ACC112 (cell line): ENCODE data around the gene CEP72.

Source experiments
- H2AFZ ChIP-seq: fragments of 200-600 bp; sonication (generic); one replicate; pipeline ENCODE4 v1.6.0; 2017; ENCODE audit warnings: antibody characterized with exemption, low read length; ENCODE audit not compliant: unreplicated experiment
- H3K27ac ChIP-seq: fragments of 200-600 bp; sonication (generic); 2 replicates; pipeline ENCODE4 v1.5.1; 2014; ENCODE audit warnings: low read depth, mild to moderate bottlenecking, antibody characterized with exemption, low read length, moderate library complexity
- H3K27me3 ChIP-seq: fragments of 200-600 bp; sonication (generic); 2 replicates; pipeline ENCODE4 v1.6.1; 2014; ENCODE audit warnings: mild to moderate bottlenecking, antibody characterized with exemption, low read length, moderate library complexity, mixed read lengths; ENCODE audit not compliant: insufficient read depth
- H3K36me3 ChIP-seq: fragments of 200-600 bp; sonication (generic); 2 replicates; pipeline ENCODE4 v1.6.1; 2016; ENCODE audit warnings: mild to moderate bottlenecking, antibody characterized with exemption, low read length, moderate library complexity, mixed read lengths; ENCODE audit not compliant: insufficient read depth
- H3K4me1 ChIP-seq: fragments of 200-600 bp; sonication (generic); one replicate; pipeline ENCODE4 v1.6.1; 2016; ENCODE audit warnings: low read length, mixed read lengths; ENCODE audit not compliant: insufficient read depth, unreplicated experiment, control insufficient read depth
- H3K4me3 ChIP-seq: fragments of 200-600 bp; sonication (generic); 2 replicates; pipeline ENCODE4 v1.5.1; 2014; ENCODE audit warnings: mild to moderate bottlenecking, low read depth, low read length
- H3K79me2 ChIP-seq: fragments of 200-600 bp; sonication (generic); one replicate; pipeline ENCODE4 v1.6.0; 2016; ENCODE audit warnings: low read length; ENCODE audit not compliant: control insufficient read depth, unreplicated experiment, insufficient read depth

Gene CEP72

DNA sequence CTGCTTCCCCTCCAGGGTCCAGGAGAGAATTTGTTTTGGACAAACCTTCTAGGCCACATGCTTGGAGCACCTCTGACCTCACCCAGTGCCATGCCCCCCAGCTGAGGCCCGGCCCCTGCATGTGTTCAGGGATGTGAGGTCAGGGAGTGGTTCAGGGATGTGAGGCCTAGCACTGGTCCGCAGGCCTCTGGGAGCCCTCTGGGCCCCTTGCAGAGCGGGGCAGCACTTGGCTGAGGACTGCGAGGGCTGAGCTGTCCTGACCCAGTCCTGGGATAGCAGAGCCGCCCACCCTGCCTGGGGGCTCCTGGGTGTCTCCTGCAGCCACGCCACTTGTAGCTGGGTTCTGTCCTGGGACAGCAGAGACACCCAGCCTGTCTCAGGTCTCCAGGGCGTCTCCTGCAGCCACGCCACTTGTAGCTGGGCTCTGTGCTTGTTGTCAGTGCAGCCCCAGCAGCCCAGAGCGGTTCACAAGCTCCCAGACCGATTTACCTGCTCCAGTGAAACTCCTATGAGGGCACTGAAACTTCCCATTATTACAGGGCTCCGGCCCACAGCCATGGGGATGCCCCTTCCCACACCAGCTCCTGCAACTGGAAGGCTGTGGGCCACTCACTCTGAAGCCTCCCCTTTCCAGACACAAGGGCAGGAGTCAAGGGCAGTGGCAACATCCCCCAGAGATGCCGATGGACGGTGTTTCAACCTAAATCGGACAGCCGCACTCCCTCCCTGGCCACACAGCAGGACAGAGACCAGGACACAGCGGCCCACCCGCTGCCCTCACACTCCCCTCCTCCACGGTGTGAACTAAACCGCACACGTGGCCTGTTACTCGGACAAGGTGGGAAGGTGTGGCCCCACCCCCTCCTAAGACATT is 5.4 kb upstream of the CEP72 start:
- Histone ChIP-seq H3K4me3 (no peak overlapping the region), H2AFZ (no peak overlapping the region), H3K27me3 (peaks cover 28% of the 10 kb centered on the region), H3K79me2 (no peaks in the 10 kb centered on the region), H3K36me3 (no peaks in the 10 kb centered on the region), H3K4me1 (no peaks in the 10 kb centered on the region), H3K27ac (no peak overlapping the region)

DNA sequence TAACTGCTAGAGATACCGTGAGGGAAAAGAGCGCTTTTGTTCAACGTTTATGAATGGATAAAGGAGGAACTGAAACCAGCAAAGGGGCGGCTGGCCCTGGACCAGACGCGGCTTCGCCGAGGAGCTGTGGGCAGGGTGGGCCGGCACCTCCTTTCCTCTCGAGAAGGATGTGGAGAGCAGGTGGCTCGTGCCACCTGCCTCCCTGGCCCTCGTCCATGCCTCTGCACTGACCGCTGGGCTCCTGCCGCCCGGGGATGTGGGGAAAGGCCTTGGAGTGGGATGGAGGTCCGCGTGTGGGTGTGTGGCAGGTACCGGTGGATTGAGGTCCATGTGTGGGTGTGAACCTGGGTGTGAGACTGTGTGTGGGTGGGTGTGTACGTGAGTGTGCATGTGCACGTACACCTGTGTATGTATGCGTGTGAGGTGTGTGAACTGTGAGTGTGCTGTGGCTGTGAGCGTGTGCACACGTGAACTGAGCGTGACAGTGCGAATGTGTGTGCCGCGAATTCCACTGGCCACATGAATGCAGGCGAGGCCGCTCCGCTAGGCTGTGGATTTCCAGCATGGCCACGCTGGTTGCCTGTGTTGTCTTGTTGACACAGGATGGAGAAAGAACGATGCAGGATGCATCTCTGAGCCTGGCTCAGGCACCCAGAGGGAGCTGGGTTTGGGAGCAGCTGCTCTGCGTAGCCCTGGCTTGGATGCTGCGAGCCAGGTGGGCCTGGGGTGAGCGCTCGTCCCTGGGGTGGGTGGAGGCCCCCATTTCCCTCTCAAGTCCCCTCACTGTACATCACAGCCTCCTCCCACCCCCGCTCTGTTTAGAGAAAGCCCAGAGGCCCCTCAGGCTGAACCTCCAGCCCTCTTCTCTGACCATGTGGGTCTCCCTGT is 4.4 kb upstream of the CEP72 start:
- H2AFZ ChIP-seq: no peak overlapping the region
- H3K27ac ChIP-seq: no peak overlapping the region
- H3K36me3 ChIP-seq: no peaks in the 10 kb centered on the region
- H3K4me3 ChIP-seq: no peak overlapping the region
- H3K79me2 ChIP-seq: peaks cover 5% of the 10 kb centered on the region
- no peaks in the 10 kb centered on the region for H3K4me1 ChIP-seq
- H3K27me3 ChIP-seq: peaks cover 20% of the 10 kb centered on the region

DNA sequence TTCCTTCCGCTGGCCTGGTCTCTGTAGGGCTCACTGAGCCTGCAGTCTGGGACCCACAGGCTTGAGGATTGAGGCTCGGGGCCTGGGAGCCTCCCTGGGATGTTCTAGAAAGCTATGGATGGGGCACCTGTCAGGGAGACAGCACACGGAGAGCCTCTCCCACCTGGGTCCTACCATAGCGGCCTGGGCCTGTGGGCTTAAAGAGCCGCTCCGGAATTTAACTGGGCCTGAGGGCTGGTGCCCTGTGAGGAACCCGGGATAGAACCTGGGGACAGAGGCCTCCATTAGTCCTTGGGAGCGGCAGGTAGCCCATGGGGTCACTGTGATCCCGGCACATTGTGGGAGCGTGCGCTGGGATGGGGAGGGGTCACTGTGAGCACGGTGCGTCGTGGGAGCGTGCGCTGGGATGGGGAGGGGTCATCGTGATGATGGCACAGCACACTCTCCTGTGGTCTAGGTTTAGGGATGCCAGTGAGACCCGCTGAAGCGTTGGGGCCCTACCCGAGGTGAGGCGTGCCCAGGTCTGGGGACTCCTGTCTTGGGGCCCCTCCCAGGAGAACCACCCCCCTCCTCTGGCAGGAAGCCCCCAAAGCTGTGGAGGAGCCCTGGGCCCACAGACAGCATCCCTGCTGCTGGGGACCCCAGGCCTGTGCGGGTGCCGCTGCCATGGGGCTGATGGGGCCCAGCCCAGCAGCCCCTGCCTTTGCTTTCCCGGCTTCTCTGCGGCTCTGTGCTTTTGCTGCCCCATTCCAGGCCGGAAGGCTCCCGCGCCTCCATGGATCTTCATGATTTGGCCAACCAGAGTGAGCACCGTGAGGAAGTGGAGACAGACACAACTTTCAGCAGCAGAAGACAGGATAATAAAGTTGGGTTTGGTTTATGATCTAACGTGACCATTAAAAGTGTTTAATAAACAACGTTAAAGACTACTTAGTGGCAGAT is 3.4 kb upstream of the CEP72 start:
- Histone ChIP-seq H3K79me2 (peaks cover 14% of the 10 kb centered on the region), H2AFZ (no peak overlapping the region), H3K27ac (no peak overlapping the region), H3K36me3 (no peaks in the 10 kb centered on the region), H3K4me1 (no peaks in the 10 kb centered on the region), H3K4me3 (no peak overlapping the region), H3K27me3 (peaks cover 11% of the 10 kb centered on the region)

DNA sequence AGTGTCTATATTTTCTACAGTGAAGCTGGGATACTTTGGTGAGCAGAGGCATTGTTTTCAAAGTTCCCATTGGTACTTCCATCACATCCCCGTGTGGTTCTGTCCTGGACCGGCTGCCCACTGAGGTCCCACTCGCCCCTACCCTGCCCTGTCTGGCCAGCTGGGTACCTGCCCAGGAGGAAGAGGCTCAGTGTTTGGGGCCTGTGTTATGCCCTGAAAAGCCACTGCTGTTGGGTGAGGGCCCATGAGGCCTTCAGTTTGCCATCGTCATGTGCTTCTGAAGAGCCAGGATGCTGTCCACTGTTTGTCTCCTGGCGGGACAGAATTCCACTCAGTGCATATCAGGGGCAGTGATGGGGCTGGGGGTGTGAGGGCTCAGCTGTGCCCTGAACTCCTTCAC is 2.6 kb upstream of the CEP72 start:
- H3K27me3 ChIP-seq: peaks cover 3% of the 10 kb centered on the region; the same call in 1 of the 2 replicates
- H3K36me3 ChIP-seq: no peaks in the 10 kb centered on the region
- H3K27ac ChIP-seq: no peak overlapping the region
- no peaks in the 10 kb centered on the region for H3K4me1 ChIP-seq
- H3K4me3 ChIP-seq: no peak overlapping the region
- no peak overlapping the region for H2AFZ ChIP-seq
- H3K79me2 ChIP-seq: peaks cover 22% of the 10 kb centered on the region

DNA sequence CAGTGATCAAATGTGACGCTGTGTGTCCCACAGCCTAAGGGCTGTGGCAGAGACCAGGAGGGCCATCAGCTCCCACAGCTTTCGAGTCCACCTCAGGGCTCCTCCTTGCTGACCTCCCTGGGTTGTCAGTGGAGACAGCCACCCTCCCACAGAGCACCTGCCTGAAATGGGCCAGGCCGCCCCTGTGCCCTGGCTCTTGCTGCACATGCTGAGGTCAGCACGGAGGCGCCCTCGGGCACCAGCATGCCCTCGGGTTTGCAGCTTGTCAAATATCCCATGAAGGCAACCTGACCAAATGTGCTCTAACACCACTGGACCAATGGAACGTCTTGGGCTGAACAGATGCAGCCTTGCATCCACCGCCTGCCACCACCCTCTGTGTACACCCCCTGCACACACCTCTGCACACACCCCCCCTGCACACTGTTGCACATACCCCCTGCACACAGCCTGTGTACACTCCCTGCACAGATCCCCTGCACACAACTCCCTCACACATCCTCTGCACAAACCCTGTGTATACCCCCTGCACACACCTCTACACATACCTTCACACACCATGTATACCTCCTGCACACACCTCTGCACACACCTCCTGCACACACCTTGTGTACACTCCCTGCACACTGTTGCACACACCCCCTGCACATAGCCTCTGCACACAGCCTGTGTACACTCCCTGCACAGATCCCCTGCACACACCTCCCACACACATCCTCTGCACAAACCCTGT is 2.0 kb upstream of the CEP72 start:
- Histone ChIP-seq H3K79me2 (peaks cover 28% of the 10 kb centered on the region), H3K36me3 (peaks cover 5% of the 10 kb centered on the region), H3K27me3 (no peaks in the 10 kb centered on the region), H3K4me1 (no peaks in the 10 kb centered on the region), H3K27ac (no peak overlapping the region), H3K4me3 (no peak overlapping the region), H2AFZ (no peak overlapping the region)

DNA sequence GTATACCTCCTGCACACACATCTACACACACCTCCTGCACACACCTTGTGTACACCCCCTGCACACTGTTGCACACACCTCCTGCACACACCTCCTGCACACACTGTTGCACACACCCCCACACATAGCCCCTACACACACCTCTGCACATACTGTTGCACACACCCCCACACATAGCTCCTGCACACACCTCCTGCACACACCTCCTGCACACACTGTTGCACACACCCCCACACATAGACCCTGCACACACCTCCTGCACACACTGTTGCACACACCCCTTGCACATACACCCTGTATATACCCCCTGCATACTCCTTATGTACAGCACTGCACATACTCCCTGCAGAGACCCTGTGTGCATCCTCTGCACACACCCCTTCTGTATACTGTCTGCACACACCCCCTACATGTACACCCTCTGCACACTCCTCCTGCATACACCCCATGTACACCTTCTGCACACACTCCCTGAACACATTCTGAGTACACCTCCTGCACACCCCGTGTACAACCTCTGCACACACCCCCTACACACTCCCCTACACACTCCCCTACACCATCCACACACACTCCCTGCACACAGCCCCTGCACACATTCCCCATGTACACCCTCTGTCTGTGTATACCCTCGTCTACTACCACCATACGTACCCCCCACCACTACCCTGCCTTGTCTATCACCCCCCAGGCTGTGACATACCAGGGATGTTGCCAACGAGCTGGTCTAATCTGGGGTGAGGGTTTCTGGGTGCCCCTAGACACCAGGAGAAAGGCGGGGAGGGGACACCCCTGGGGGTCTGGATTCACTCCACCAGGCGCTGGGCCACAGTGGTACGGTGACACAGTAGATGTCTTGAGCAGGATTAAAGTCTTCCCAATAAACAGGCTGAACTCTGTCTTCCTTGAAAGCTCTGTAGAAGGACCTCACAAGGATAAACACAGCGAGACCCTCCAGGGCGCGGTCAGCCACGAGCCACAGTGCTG is 1.1 kb upstream of the CEP72 start:
- Histone ChIP-seq H2AFZ (peak overlapping the region; percentile 89), H3K4me3 (peak overlapping the region; percentile 86), H3K27me3 (no peaks in the 10 kb centered on the region), H3K36me3 (peaks cover 14% of the 10 kb centered on the region), H3K4me1 (no peaks in the 10 kb centered on the region), H3K79me2 (peaks cover 37% of the 10 kb centered on the region), H3K27ac (no peak overlapping the region)

DNA sequence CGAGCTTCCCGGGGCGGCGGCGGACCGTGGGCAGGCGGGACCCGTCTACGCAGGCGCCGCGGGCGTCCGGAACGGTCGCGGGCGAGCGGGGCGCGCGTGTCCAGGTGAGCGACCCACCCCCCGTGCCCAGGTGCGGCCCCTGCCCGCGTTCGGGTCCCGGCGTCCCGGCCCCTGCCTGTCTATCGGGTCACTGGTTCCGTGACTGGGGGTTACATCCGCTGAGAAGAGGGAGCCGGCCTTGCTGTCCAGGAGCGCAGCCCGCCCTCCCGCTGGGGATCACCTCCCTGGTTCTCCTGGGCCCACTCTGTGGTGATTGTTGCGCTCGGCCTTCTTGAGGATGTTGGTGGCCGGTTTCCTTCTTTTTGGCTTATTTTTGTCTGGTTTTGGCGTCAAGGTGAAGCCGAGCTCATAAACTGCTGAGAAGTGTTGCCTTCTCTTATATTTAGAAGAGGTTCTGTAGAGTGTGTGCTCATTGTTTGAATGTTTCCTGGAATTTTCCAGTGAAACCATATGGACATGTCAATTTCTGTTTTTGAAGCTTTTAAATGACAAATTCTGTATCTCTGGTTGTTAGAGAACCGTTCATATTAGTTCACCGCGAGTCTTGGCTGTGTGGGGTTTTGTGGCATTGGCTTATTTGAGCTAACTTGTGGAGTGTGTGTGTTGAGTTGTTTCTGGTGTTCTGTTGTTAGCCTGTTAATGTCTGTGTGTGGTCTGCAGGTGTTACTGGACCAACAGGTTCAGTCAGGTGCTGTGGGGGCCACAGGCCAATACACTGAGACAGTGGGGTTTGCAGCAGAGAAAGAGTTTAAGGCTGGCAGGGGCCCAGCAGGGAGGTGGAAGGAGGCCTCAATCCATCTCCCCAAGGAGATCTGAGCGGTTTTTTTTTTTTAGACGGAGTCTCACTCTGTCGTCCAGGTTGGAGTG is 621 bp downstream of the CEP72 start:
- Histone ChIP-seq H3K27ac (no peak overlapping the region), H3K79me2 (peaks cover 54% of the 10 kb centered on the region), H3K27me3 (no peaks in the 10 kb centered on the region), H3K4me3 (peak overlapping the region; percentile 86), H2AFZ (peak overlapping the region; percentile 26), H3K36me3 (peaks cover 19% of the 10 kb centered on the region), H3K4me1 (no peaks in the 10 kb centered on the region)

DNA sequence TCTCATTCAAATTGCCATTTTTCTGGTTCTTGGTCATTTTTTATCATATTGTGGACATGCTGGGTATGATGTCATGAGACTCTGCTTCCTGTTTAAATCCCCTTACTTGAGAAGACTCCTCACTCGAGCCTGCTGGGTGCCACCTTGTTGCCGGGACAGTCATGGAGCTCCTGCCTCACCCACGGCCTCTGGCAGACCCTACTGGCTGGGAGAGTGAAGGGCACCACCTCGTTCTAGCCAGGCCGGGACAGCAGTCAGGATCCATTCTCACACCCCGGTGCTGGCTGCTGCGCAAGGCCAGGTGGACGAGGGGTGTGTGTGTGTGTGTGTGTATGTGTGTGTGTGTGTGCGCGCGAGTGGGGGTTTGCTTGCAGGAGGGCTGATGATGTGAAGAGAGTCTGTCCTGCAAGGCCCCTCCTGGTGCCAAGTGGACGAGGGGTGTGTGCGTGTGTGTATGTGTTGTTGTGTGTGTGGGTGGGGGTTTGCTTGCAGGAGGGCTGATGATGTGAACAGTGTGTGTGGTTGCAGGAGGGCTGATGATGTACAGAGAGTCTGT is 4.4 kb downstream of the CEP72 start:
- Histone ChIP-seq H3K4me3 (no peak overlapping the region), H3K27ac (no peak overlapping the region), H3K4me1 (no peaks in the 10 kb centered on the region), H2AFZ (no peak overlapping the region), H3K36me3 (peaks cover 19% of the 10 kb centered on the region), H3K79me2 (peaks cover 63% of the 10 kb centered on the region), H3K27me3 (no peaks in the 10 kb centered on the region)
